GM12878 (cell line): ENCODE measurements around the gene NCOA6. TPM values are rescaled to one million over a fixed set of nuclear protein-coding genes. Genes with fewer than 3 reads are reported as not detected.

ENCODE experiments used
- ATAC-seq: fragments of 200-7000 bp; cut with Tn5 transposase; 3 replicates; pipeline ENCODE4 v1.9.1; 2020; ENCODE audit warnings: mild to moderate bottlenecking, moderate library complexity
- BruUV-seq: library from RNA; stranded (reverse); fragments of 400-500 nt; replicated peaks from 2 replicates; lab custom pipeline; 2021; lab: Mats Ljungman, UMichigan
- CTCF ChIA-PET: fragments of 300-600 bp; sonication (Branson Sonifier 250); formaldehyde crosslinking; extraction: SDS; loops from one replicate; lab custom pipeline; 2021; ENCODE audit warnings: inconsistent platforms; lab: Yijun Ruan, JAX
- POLR2A ChIA-PET: fragments of 350-600 bp; formaldehyde crosslinking; extraction: SDS; loops from one replicate; lab custom pipeline; 2021; ENCODE audit warnings: inconsistent platforms; lab: Charles Lee
- RAD21 ChIA-PET: fragments of 300-600 bp; sonication (Branson Sonifier 250); formaldehyde crosslinking; loops from one replicate; lab custom pipeline; 2023; ENCODE audit warnings: antibody characterized with exemption; ENCODE audit not compliant: unreplicated experiment; lab: Charles Lee
- SMC1A ChIA-PET: fragments of 300-600 bp; sonication (Branson Sonifier 250); formaldehyde crosslinking; loops from one replicate; lab custom pipeline; 2023; ENCODE audit not compliant: unreplicated experiment, uncharacterized antibody; lab: Charles Lee
- DNase-seq: peaks from one replicate; pipeline ENCODE4 v3.0.0-alpha.2; 2011; ENCODE audit warnings: low read depth, low spot score
- FAIRE-seq: peaks from 3 replicates; lab custom pipeline; 2011; peaks lifted over from hg19 to GRCh38; lab: Jason Lieb, UNC
- H2AFZ ChIP-seq: 2 replicates; pipeline ENCODE4 v1.6.0; 2011; ENCODE audit warnings: low read depth, low read length, control low read depth; ENCODE audit not compliant: control insufficient read depth
- H3K27ac ChIP-seq: 2 replicates; pipeline ENCODE4 v1.5.1; 2011; ENCODE audit warnings: control low read depth; ENCODE audit not compliant: control insufficient read depth, insufficient read depth
- H3K27me3 ChIP-seq, 2 experiments: replicated peaks in 1 of 2; 2 replicates each; pipeline versions ENCODE4 v1.6.0 to v1.6.1; 2011; ENCODE audit warnings: low read length in 1 of 2; ENCODE audit not compliant: control insufficient read depth in 2 of 2, insufficient read depth in 2 of 2
- H3K36me3 ChIP-seq, 2 experiments: 2 replicates each; pipeline ENCODE4 v1.5.1; 2011; ENCODE audit warnings: low read length in 1 of 2; ENCODE audit not compliant: control insufficient read depth in 2 of 2, insufficient read depth in 2 of 2
- H3K4me1 ChIP-seq: 2 replicates; pipeline ENCODE4 v1.6.1; 2011; ENCODE audit warnings: mild to moderate bottlenecking, low read length, moderate library complexity, mixed read lengths; ENCODE audit not compliant: control insufficient read depth, insufficient read depth
- H3K4me2 ChIP-seq: 2 replicates; pipeline ENCODE4 v1.6.0; 2011; ENCODE audit warnings: control low read depth; ENCODE audit not compliant: control insufficient read depth, insufficient read depth
- H3K4me3 ChIP-seq: fragments of 200-600 bp; sonication (generic); 2 replicates; pipeline ENCODE4 v1.5.1; 2016
- H3K79me2 ChIP-seq: 2 replicates; pipeline ENCODE4 v1.6.0; 2011; ENCODE audit warnings: low read length; ENCODE audit not compliant: control insufficient read depth, insufficient read depth
- H3K9ac ChIP-seq: 2 replicates; pipeline ENCODE4 v1.8.0; 2011; ENCODE audit warnings: low read length, control low read depth, mixed read lengths; ENCODE audit not compliant: control insufficient read depth, insufficient read depth
- H3K9me3 ChIP-seq: replicated peaks from 3 replicates; pipeline ENCODE4 v1.5.1; 2011; ENCODE audit warnings: mild to moderate bottlenecking, low read length; ENCODE audit not compliant: control insufficient read depth, insufficient read depth
- H4K20me1 ChIP-seq: 2 replicates; pipeline ENCODE4 v1.6.0; 2011; ENCODE audit not compliant: control insufficient read depth, insufficient read depth
- ATF2 ChIP-seq: IDR thresholded peaks from 2 replicates; pipeline ENCODE4 v1.6.1; 2012; ENCODE audit warnings: low read length, inconsistent platforms
- ATF7 ChIP-seq: fragments of 450-650 bp; IDR thresholded peaks from 2 replicates; pipeline ENCODE4 v1.6.1; 2016; ENCODE audit warnings: low read depth, mild to moderate bottlenecking
- BMI1 ChIP-seq: fragments of 450-650 bp; IDR thresholded peaks from 2 replicates; pipeline ENCODE4 v1.6.1; 2016; ENCODE audit warnings: mild to moderate bottlenecking, moderate library complexity, borderline replicate concordance
- CHD1 ChIP-seq: IDR thresholded peaks from 2 replicates; pipeline ENCODE4 v1.6.1; 2012; ENCODE audit warnings: low read depth, low read length, improper control_type of control experiment
- E2F4 ChIP-seq: IDR thresholded peaks from 2 replicates; pipeline ENCODE4 v1.6.1; 2012; ENCODE audit warnings: low read depth, low read length, improper control_type of control experiment
- EGR1 ChIP-seq, 2 experiments: IDR thresholded peaks; 1 replicate in 1 of 2; 2 replicates in 1 of 2; pipeline ENCODE4 v1.6.1; 2011 to 2012; ENCODE audit warnings: low read depth in 2 of 2, low read length in 2 of 2, borderline replicate concordance in 1 of 2, mild to moderate bottlenecking in 1 of 2, moderate library complexity in 1 of 2
- PAX8 ChIP-seq: fragments of 450-650 bp; IDR thresholded peaks from 2 replicates; pipeline ENCODE4 v1.6.1; 2017; ENCODE audit warnings: mild to moderate bottlenecking, moderate library complexity
- RUNX3 ChIP-seq: IDR thresholded peaks from 2 replicates; pipeline ENCODE4 v1.6.1; 2012; ENCODE audit warnings: low read length, inconsistent platforms
- SP1 ChIP-seq: IDR thresholded peaks from one replicate; pipeline ENCODE4 v1.6.1; 2011; ENCODE audit warnings: low read depth, low read length
- TCF7 ChIP-seq: IDR thresholded peaks from 2 replicates; pipeline ENCODE4 v1.6.1; 2014; ENCODE audit warnings: antibody characterized with exemption, borderline replicate concordance
- ZBTB40 ChIP-seq: fragments of 450-650 bp; IDR thresholded peaks from 2 replicates; pipeline ENCODE4 v1.6.1; 2016; ENCODE audit warnings: mild to moderate bottlenecking, moderate library complexity, borderline replicate concordance
- WGBS: methylation state at CpG from one replicate; pipeline ENCODE4 v1.1.6; 2016; ENCODE audit warnings: low lambda C conversion rate; ENCODE audit not compliant: insufficient replicate concordance, insufficient coverage; ENCODE audit errors: missing lambda C conversion rate; 5-methylcytosine and 5-hydroxymethylcytosine counted together
- in situ Hi-C: fragments of 300-500 bp; cut with MboI; formaldehyde crosslinking; loops from 9 replicates; pipeline ENCODE4 v1.14.3; 2018; ENCODE audit warnings: mixed read lengths
- intact Hi-C: fragments of 100-400 bp; cut with micrococcal nuclease; formaldehyde crosslinking; loops from one replicate; pipeline ENCODE4 v1.14.2; 2022; ENCODE audit not compliant: unreplicated experiment
- polyA plus RNA-seq, 11 experiments: library from polyadenylated mRNA; depleted of rRNA in 4 of 11; unstranded in 6 of 11; stranded (reverse) in 5 of 11; fragments of >200 nt; fragmentation: Nextera tagmentation in 4 of 11; fragmentation: Illumina TruSeq in 1 of 11; extraction: Ambion mirVana in 4 of 11; extraction: Trizol in 1 of 11; gene quantifications; 1 replicate in 1 of 11; 2 replicates in 10 of 11; pipeline versions ENCODE4 v1.2.1 to v1.2.3, GENCODE V29; 2011 to 2016; ENCODE audit warnings: inconsistent platforms in 2 of 11, missing spikeins in 2 of 11, low read depth in 1 of 11
- total RNA-seq, 4 experiments: library from RNA; depleted of rRNA in 3 of 4; stranded (reverse); fragments of >200 nt in 3 of 4; fragmentation: Illumina TruSeq in 1 of 4; extraction: Trizol in 1 of 4; gene quantifications; 2 replicates each; pipeline versions ENCODE4 v1.2.1 to v1.2.3, GENCODE V29; 2013 to 2021

Gene NCOA6
- total and polyA plus RNA-seq, 10 of the 15 experiments (the other 5 are each of a cell fraction or from before 2014, with no cell fraction given), result 6.1 to 20.6 (median 12.6) TPM

- RAD21 ChIA-PET, result interaction anchor here (1.5 kb wide), 1 partner anchor 15 kb away, joined by 3 read pairs; no protein-coding TSS in a partner anchor
- TF ChIP-seq ZBTB40 (no peak), E2F4 (no peak), RUNX3 (no peak), EGR1 (IDR thresholded peaks at IDR 0.05; ENCODE audit: borderline replicate concordance in 1 of 2, low read depth in 2 of 2, low read length in 2 of 2) (no peak), PAX8 (no peak), BMI1 (no peak), TCF7 (no peak), ATF7 (no peak), ATF2 (no peak), CHD1 (no peak), SP1 (no peak)
- Histone ChIP-seq H2AFZ (no peak overlapping the region), H3K4me2 (no peak overlapping the region), H3K4me1 (no peaks in the 10 kb centered on the region), H3K27me3 (no peaks in the 10 kb centered on the region), H3K79me2 (no peaks in the 10 kb centered on the region), H3K27ac (no peak overlapping the region), H3K4me3 (no peak overlapping the region), H4K20me1 (no peaks in the 10 kb centered on the region), H3K36me3 (no peaks in the 10 kb centered on the region; a peak in 2 of 4 replicates), H3K9ac (no peak overlapping the region), H3K9me3 (no peaks in the 10 kb centered on the region)
- in situ Hi-C loops (no loop called here), intact Hi-C loops (no loop called here)
- ATAC-seq (no peak), DNase-seq (no peak), FAIRE-seq (no peak)
- 97% methylated on average over 1 of the region's 1 CpG for WGBS
- CTCF ChIA-PET, result interaction anchor here (1.2 to 2.0 kb wide), 3 partner anchors 14 to 37 kb away, joined by 3 to 8 read pairs (median 6); no protein-coding TSS in a partner anchor
- POLR2A ChIA-PET, result interaction anchor here (0.6 to 0.8 kb wide), 2 partner anchors 11 to 572 kb away, joined by 4 read pairs; no protein-coding TSS in a partner anchor
- BruUV-seq, result no TSS peak
- SMC1A ChIA-PET, result interaction anchor here (1.0 to 3.0 kb wide), 5 partner anchors 12 to 25 kb away, joined by 3 to 14 read pairs (median 4); no protein-coding TSS in a partner anchor
Measured at GRCh38 chr20:34732523-34732922, 92.9 kb downstream of the NCOA6 start.
